IPS-20b (cell line): ENCODE measurements around the gene RAB34.

Source experiments
- H3K27ac ChIP-seq: one replicate; pipeline ENCODE4 v1.5.1; 2013; ENCODE audit warnings: low read length
- H3K27me3 ChIP-seq: 2 replicates; pipeline ENCODE4 v1.6.1; 2013; ENCODE audit warnings: mild to moderate bottlenecking, low read length, inconsistent platforms; ENCODE audit not compliant: insufficient read depth
- H3K36me3 ChIP-seq: 2 replicates; pipeline ENCODE4 v1.6.1; 2013; ENCODE audit warnings: low read depth, mild to moderate bottlenecking, inconsistent platforms, low read length, moderate library complexity; ENCODE audit not compliant: insufficient read depth
- H3K4me1 ChIP-seq: 2 replicates; pipeline ENCODE4 v1.6.1; 2013; ENCODE audit warnings: mild to moderate bottlenecking, control low read depth, inconsistent platforms, low read length, moderate library complexity; ENCODE audit not compliant: insufficient read depth
- H3K4me3 ChIP-seq: 2 replicates; pipeline ENCODE4 v1.5.1; 2013; ENCODE audit warnings: mild to moderate bottlenecking, low read length, inconsistent platforms
- H3K9ac ChIP-seq: 2 replicates; pipeline ENCODE4 v1.6.1; 2013; ENCODE audit warnings: low read depth, mild to moderate bottlenecking, inconsistent platforms, low read length, moderate library complexity
- H3K9me3 ChIP-seq: 2 replicates; pipeline ENCODE4 v1.6.1; 2013; ENCODE audit warnings: mild to moderate bottlenecking, low read depth, low read length, inconsistent platforms; ENCODE audit not compliant: insufficient read depth

The RAB34 gene

DNA sequence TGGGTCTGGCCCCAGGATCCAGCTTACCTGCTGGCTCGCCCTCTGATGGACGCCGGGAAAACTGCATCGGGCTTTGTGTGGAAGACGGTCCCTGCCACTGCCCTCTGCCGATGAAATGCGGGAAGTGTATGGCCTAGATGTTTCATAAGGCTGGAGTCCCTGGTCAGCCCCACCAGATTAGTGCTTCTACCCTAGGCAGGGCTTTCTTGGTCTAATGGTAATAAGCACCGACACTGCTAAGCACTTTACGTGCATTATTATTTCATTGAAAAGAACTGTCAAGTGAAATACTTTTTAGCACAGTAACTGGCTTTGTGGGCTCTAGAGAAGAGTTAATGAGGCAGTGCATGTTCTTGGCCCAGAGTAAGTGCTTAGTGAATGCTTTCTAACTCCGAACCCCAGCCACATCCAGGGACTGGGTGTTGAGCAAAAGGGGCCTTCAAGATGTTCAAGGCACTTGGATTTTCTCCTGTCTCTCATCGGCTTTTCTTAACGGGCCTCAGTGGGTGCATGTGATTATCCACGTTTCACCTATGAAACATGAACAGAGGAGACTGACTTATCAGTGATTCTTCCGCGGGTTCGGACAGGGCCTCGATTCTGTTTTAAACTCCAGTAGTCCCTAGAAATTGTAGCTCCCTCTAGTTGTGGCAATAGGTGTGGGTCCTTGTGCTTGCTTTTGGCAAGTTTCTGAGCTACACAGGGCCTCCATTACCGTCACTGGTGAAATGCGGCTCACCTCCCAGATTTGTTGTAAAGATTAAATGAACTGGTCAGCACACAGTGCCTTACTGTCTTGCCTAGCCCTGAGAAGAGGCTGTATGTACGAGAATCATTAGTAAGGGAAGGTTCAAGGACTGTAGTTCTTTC lies 32.7 kb upstream of the RAB34 start:
- no peak overlapping the region for H3K27ac ChIP-seq
- peak overlapping the region; percentile 7; the same call in 1 of the 2 replicates for H3K9ac ChIP-seq
- no peaks in the 10 kb centered on the region for H3K9me3 ChIP-seq
- no peaks in the 10 kb centered on the region for H3K27me3 ChIP-seq
- H3K36me3 ChIP-seq: peaks cover 62% of the 10 kb centered on the region
- H3K4me1 ChIP-seq: peaks cover 14% of the 10 kb centered on the region
- no peak overlapping the region for H3K4me3 ChIP-seq

DNA sequence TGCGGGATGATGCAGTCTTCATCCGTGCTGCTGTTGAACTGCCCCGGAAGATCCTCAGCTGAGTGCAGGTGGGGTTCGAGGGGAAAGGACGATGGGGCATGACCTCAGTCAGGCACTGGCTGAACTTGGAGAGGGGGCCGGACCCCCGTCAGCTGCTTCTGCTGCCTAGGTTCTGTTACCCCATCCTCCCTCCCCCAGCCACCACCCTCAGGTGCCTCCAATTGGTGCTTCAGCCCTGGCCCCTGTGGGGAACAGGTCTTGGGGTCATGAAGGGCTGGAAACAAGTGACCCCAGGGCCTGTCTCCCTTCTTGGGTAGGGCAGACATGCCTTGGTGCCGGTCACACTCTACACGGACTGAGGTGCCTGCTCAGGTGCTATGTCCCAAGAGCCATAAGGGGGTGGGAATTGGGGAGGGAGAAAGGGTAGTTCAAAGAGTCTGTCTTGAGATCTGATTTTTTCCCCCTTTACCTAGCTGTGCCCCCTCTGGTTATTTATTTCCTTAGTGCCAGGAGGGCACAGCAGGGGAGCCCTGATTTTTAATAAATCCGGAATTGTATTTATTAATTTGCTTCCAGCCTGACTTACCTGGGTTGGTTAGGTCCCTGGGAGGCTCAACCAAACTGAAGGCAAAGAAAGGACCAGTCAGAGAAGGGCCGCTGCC lies 32.0 kb upstream of the RAB34 start:
- no peak overlapping the region for H3K9ac ChIP-seq
- H3K27ac ChIP-seq: no peak overlapping the region
- H3K9me3 ChIP-seq: no peaks in the 10 kb centered on the region
- H3K36me3 ChIP-seq: peaks cover 66% of the 10 kb centered on the region
- no peak overlapping the region for H3K4me3 ChIP-seq
- H3K27me3 ChIP-seq: no peaks in the 10 kb centered on the region
- H3K4me1 ChIP-seq: peaks cover 14% of the 10 kb centered on the region

DNA sequence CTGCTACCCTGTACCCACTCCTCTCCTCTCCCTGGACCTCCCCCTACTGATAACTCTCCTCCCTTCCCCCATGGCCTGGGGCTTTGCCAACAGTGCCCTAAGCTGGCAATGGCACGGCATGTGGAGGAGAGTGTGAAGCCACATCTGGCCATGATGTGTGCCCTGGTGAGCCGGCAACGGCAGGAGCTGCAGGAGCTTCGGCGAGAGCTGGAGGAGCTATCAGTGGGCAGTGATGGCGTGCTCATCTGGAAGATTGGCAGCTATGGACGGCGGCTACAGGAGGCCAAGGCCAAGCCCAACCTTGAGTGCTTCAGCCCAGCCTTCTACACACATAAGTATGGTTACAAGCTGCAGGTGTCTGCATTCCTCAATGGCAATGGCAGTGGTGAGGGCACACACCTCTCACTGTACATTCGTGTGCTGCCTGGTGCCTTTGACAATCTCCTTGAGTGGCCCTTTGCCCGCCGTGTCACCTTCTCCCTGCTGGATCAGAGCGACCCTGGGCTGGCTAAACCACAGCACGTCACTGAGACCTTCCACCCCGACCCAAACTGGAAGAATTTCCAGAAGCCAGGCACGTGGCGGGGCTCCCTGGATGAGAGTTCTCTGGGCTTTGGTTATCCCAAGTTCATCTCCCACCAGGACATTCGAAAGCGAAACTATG lies 31.3 kb upstream of the RAB34 start:
- no peak overlapping the region for H3K27ac ChIP-seq
- H3K9me3 ChIP-seq: no peaks in the 10 kb centered on the region
- H3K4me3 ChIP-seq: no peak overlapping the region
- H3K4me1 ChIP-seq: peaks cover 14% of the 10 kb centered on the region
- H3K27me3 ChIP-seq: no peaks in the 10 kb centered on the region
- H3K36me3 ChIP-seq: peaks cover 67% of the 10 kb centered on the region
- no peak overlapping the region for H3K9ac ChIP-seq

DNA sequence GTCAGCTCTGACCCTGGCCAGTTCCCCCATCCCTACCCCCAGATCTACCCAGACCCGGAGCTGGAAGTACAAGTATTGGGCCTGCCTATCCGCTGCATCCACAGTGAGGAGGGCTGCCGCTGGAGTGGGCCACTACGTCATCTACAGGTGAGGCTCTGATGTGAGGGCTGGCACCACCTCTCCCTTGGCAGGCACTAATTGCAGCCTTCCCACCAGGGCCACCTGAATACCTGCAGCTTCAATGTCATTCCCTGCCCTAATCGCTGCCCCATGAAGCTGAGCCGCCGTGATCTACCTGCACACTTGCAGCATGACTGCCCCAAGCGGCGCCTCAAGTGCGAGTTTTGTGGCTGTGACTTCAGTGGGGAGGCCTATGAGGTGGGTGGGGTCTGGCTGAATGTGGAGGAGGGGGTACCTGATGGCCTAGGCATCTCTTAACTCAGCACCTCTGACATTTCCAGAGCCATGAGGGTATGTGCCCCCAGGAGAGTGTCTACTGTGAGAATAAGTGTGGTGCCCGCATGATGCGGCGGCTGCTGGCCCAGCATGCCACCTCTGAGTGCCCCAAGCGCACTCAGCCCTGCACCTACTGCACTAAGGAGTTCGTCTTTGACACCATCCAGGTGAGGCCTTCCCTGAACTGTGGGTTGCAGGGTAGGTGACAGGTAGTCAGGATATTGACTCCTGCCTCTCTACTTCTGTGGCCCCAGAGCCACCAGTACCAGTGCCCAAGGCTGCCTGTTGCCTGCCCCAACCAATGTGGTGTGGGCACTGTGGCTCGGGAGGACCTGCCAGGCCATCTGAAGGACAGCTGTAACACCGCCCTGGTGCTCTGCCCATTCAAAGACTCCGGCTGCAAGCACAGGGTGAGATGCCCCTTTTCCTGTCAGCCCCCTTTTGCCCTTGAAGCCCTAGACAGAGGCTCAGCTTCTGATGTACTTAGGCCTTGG lies 30.4 kb upstream of the RAB34 start:
- Histone ChIP-seq H3K27ac (no peak overlapping the region), H3K4me3 (no peak overlapping the region), H3K36me3 (peaks cover 67% of the 10 kb centered on the region), H3K27me3 (no peaks in the 10 kb centered on the region), H3K4me1 (peaks cover 14% of the 10 kb centered on the region), H3K9me3 (no peaks in the 10 kb centered on the region), H3K9ac (no peak overlapping the region)

DNA sequence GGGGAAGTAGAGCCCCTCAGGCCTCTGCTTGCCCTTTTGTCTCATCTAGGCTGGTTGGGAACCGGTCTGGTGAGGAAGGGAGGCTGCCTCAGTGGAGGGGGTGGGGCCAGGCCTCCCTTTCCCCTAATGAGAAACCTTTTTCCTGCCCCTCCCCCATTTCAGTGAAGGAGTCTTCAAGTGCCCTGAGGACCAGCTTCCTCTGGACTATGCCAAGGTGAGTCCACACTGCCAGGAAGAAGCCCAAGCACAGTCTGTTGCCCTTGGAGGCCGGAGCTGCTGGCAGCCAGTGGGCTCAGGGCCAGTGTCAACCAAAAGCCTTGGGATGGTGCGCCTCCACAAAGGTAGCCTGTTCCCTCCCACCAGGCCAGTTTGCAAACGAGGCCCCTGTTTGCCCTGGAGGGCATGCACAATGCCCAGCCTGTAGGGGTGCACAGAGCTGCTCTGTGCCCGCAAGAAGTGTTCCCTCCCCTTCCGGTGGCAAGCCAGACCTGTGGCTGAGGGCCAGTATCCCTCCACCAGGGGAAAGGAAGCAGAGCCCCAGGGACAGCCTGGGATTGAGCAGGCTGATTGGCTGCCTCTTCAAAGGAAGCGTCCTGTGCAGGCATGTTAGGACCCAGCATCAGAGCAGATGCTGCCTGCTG lies 29.5 kb upstream of the RAB34 start:
- Histone ChIP-seq H3K27me3 (no peaks in the 10 kb centered on the region), H3K4me1 (peaks cover 14% of the 10 kb centered on the region), H3K36me3 (peaks cover 67% of the 10 kb centered on the region), H3K27ac (peak overlapping the region; percentile 67), H3K9ac (peak overlapping the region; percentile 96), H3K4me3 (peak overlapping the region; percentile 87; the same call in 1 of the 2 replicates), H3K9me3 (no peaks in the 10 kb centered on the region)

DNA sequence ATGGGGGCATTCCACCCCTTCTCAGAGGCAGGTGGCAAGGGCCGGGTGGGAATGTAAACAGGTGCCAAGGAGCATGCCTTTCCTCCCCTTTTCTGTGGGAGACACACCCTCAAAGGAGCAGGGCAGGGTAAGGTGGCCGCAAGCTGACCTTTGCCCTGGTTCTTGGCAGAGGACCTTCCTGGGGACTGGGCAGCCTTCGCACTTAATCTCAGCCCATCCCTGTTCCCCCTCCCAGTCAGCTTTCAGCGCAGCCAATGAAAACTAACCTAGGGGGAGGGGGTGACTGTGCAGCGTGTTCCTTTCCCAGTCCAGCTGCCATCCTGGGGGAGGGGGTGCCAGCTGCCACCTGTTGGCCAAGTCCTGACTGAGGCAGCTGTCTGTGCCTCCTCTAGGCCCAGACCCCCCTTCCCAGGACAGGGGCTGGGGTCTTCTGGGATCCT lies 29.0 kb upstream of the RAB34 start:
- Histone ChIP-seq H3K27me3 (no peaks in the 10 kb centered on the region), H3K4me3 (peak overlapping the region; percentile 87), H3K4me1 (peaks cover 14% of the 10 kb centered on the region), H3K36me3 (peaks cover 64% of the 10 kb centered on the region), H3K9me3 (no peaks in the 10 kb centered on the region), H3K27ac (peak overlapping the region; percentile 67), H3K9ac (peak overlapping the region; percentile 96; the same call in 1 of the 2 replicates)

DNA sequence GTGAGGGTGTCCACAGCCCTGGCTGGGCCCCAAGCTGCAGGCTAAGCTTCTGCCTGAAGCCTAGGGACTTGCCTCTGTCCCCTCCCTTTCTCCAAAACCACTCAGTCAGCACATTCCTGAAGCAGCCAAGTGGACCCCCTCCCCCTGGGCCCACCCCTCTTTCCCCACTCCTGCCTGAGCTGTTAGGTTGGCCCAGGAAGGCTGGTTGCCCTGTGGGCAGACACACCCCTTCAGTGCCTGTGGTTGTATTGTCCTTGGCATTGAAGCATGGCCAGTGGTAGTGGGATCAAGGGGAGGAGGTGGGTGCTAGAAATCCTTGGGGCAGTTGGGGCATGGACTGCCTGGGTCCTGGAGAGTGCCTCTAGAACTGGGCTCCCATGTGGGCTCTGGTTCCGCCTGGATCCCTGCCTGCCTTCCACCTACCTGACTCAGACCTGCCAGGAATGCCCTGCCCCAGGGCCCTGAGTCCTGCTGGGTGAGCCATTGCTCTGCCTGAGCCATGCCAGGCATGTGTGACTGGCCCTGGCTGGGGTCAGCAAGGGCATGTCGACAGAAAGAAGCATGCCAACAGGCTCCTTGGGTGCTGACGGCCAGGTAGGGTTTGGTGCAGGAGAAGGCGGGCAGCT lies 28.2 kb upstream of the RAB34 start:
- Histone ChIP-seq H3K36me3 (peaks cover 58% of the 10 kb centered on the region), H3K27me3 (no peaks in the 10 kb centered on the region), H3K4me1 (peaks cover 14% of the 10 kb centered on the region), H3K9ac (peak overlapping the region; percentile 96), H3K9me3 (no peaks in the 10 kb centered on the region), H3K4me3 (peak overlapping the region; percentile 87), H3K27ac (peak overlapping the region; percentile 67)

DNA sequence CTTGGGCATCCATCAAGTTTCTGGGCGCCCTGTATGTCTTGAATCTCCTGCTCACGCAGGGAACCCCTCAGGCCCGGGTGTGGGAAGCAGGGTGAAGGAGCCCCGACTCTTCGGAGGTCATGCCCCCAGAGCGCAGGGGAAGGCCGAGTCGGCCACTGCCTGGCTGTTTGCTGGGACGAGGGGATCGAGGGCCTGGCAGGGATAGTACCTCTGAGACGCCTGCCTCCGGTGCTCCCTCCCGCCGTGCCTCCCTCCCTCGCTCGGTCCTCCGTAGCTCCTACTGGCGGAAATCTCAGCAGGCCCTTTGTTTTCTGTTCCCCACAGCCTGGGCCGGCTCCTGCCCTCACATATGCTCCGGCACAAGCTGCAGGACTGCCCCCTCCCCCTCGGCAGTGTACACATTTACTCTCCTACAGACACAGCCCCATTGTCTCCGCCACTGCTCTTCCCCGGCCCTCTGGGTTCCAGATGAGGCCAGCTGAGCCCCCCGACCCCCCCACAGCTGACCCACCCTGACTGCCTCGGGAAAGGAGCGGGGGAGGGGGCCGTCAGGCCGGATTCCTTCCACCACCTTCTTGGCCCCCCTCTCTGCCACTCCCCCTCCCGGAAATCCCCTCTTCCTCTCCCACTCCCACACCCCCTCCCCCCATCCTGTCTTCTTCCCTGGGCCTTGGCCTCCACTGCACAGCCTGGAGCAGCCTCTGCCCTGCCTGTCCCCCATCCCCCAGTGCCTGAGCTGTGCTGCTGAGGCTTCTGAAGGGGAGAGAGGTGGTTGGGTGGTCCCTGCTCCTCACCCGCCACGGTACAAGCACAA lies 27.5 kb upstream of the RAB34 start:
- Histone ChIP-seq H3K36me3 (peaks cover 54% of the 10 kb centered on the region), H3K4me1 (peaks cover 14% of the 10 kb centered on the region)

DNA sequence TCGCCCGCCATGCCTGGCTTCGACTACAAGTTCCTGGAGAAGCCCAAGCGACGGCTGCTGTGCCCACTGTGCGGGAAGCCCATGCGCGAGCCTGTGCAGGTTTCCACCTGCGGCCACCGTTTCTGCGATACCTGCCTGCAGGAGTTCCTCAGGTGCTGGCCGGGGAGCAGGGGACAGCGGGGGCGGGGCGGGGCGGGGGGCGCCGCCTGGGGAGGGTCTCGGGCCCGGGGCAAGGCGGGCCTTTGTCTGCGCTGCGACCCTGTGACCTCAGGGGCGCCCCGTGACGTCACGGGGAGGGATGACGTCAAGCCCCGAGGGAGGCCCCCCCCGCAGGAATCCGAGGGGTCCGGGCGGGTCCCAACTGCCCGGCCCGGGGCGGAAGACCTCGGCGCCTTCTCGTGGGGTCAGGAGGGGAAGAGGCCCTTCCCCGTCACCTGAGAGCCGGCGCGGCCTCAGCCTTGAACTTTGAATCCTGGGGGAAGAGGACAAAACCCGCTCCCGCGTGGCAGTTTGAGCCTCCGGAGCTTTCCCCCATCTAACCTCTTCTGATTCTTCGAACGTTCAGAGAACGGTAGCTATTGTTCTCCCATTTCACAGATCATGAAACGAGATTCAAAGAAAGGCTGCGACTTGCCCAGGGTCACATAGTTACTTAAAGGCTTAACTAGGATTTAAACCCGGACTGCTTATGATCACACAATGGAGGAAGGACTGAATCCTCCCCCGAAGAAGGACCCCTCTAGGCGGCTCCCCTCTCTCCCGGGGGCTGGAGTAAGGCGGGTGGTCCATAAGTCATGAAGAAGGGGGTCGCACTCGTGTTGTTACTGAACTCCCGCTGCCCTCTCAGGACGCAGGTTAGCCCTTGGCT lies 26.7 kb upstream of the RAB34 start:
- peaks cover 47% of the 10 kb centered on the region for H3K36me3 ChIP-seq

More for the DNA sequence above, 27.5 kb upstream of the RAB34 start:
- Histone ChIP-seq H3K9me3 (no peaks in the 10 kb centered on the region), H3K4me3 (peak overlapping the region; percentile 87), H3K27me3 (no peaks in the 10 kb centered on the region), H3K9ac (peak overlapping the region; percentile 96), H3K27ac (peak overlapping the region; percentile 67)

More for the DNA sequence above, 26.7 kb upstream of the RAB34 start:
- Histone ChIP-seq H3K9ac (peak overlapping the region; percentile 96), H3K9me3 (no peaks in the 10 kb centered on the region), H3K4me1 (peaks cover 14% of the 10 kb centered on the region), H3K4me3 (peak overlapping the region; percentile 87), H3K27me3 (no peaks in the 10 kb centered on the region), H3K27ac (peak overlapping the region; percentile 67)
